MCF 10A (cell line): ENCODE measurements around the gene MYH10. TPM values are rescaled to one million over a fixed set of nuclear protein-coding genes. Genes with fewer than 3 reads are reported as not detected.

ENCODE experiments used
- BruUV-seq: library from RNA; stranded (reverse); fragments of 400-500 nt; replicated peaks from 2 replicates; lab custom pipeline; 2021; lab: Mats Ljungman, UMichigan
- CTCF ChIA-PET: fragments of 300-600 bp; sonication (Branson Sonifier 250); formaldehyde crosslinking; extraction: SDS; loops from one replicate; lab custom pipeline; 2021; ENCODE audit warnings: antibody characterized with exemption, inconsistent platforms; lab: Yijun Ruan, JAX
- POLR2A ChIA-PET: fragments of 300-600, 350-650 bp; sonication (Branson Sonifier 250); formaldehyde crosslinking; extraction: SDS; loops from one replicate; lab custom pipeline; 2020; ENCODE audit warnings: antibody characterized with exemption, inconsistent platforms; lab: Yijun Ruan, JAX
- DNase-seq: peaks from one replicate; pipeline ENCODE4 v3.0.0-alpha.2; 2018; ENCODE audit not compliant: unreplicated experiment
- H3K27ac Mint-ChIP-seq: one replicate; pipeline ENCODE4 v1.8.0; 2022; ENCODE audit warnings: mild to moderate bottlenecking, low read depth, mixed read lengths; ENCODE audit not compliant: unreplicated experiment
- H3K27me3 Mint-ChIP-seq: one replicate; pipeline ENCODE4 v1.8.0; 2022; ENCODE audit warnings: mixed read lengths; ENCODE audit not compliant: insufficient read depth, unreplicated experiment
- H3K36me3 Mint-ChIP-seq: one replicate; pipeline ENCODE4 v1.8.0; 2022; ENCODE audit warnings: mild to moderate bottlenecking, moderate library complexity, mixed read lengths; ENCODE audit not compliant: insufficient read depth, unreplicated experiment
- H3K4me1 Mint-ChIP-seq: one replicate; pipeline ENCODE4 v1.8.0; 2022; ENCODE audit warnings: mixed read lengths; ENCODE audit not compliant: insufficient read depth, unreplicated experiment
- H3K4me3 Mint-ChIP-seq: one replicate; pipeline ENCODE4 v1.8.0; 2022; ENCODE audit warnings: mild to moderate bottlenecking, moderate library complexity, mixed read lengths; ENCODE audit not compliant: unreplicated experiment
- H3K9me3 Mint-ChIP-seq: one replicate; pipeline ENCODE4 v1.8.0; 2022; ENCODE audit warnings: mixed read lengths; ENCODE audit not compliant: unreplicated experiment
- CTCF ChIP-seq: fragments of 200-600 bp; IDR thresholded peaks from one replicate; pipeline ENCODE4 v1.8.0; 2022; ENCODE audit warnings: antibody characterized with exemption, mild to moderate bottlenecking; ENCODE audit not compliant: unreplicated experiment
- intact Hi-C: fragments of 100-400 bp; cut with micrococcal nuclease; formaldehyde crosslinking; loops from 2 replicates; pipeline ENCODE4 v1.14.1; 2022
- total RNA-seq: library from RNA; stranded (reverse); gene quantifications from 2 replicates; pipeline ENCODE4 v1.2.3, GENCODE V29; 2022

Gene MYH10
- total RNA-seq, 1 experiment from 2014 or later, result 43.0 TPM

GRCh38 chr17:8494021-8494420 lies 136.5 kb downstream of the MYH10 start:
- H3K36me3 Mint-ChIP-seq, result peaks cover 70% of the 10 kb centered on the region
- DNase-seq, result no peak
- BruUV-seq, result no TSS peak
- no peak overlapping the region for H3K4me3 Mint-ChIP-seq
- H3K27me3 Mint-ChIP-seq, result no peaks in the 10 kb centered on the region
- H3K9me3 Mint-ChIP-seq, result no peaks in the 10 kb centered on the region
- H3K27ac Mint-ChIP-seq, result peak overlapping the region; percentile 20
- ChIA-PET POLR2A (interaction anchor here (0.7 to 1.3 kb wide), 3 partner anchors 16 to 503 kb away, joined by 3 to 5 read pairs (median 4); no protein-coding TSS in a partner anchor), CTCF (no interaction called here)
- peaks cover under 1% of the 10 kb centered on the region for H3K4me1 Mint-ChIP-seq
- intact Hi-C loops, result no loop called here
- no peak for TF ChIP-seq CTCF

GRCh38 chr17:8492121-8492520 lies 138.4 kb downstream of the MYH10 start:
- ChIA-PET CTCF (interaction anchor here (0.7 to 0.9 kb wide), 3 partner anchors 29 to 108 kb away, joined by 3 read pairs; no protein-coding TSS in a partner anchor), POLR2A (no interaction called here)
- Mint-ChIP-seq H3K27ac (no peak overlapping the region), H3K4me3 (no peak overlapping the region), H3K4me1 (peaks cover 7% of the 10 kb centered on the region), H3K36me3 (peaks cover 73% of the 10 kb centered on the region), H3K9me3 (no peaks in the 10 kb centered on the region), H3K27me3 (no peaks in the 10 kb centered on the region)
- no peak for TF ChIP-seq CTCF
- intact Hi-C loops, result no loop called here
- no peak for DNase-seq
- BruUV-seq, result no TSS peak

GRCh38 chr17:8490256-8491023 lies 140.1 kb downstream of the MYH10 start:
- ChIA-PET POLR2A (no interaction called here), CTCF (no interaction called here)
- TF ChIP-seq CTCF, result no peak
- BruUV-seq, result no TSS peak
- no peaks in the 10 kb centered on the region for H3K9me3 Mint-ChIP-seq
- no peaks in the 10 kb centered on the region for H3K27me3 Mint-ChIP-seq
- H3K4me3 Mint-ChIP-seq, result no peak overlapping the region
- H3K36me3 Mint-ChIP-seq, result peaks cover 77% of the 10 kb centered on the region
- no peak for DNase-seq
- no peak overlapping the region for H3K27ac Mint-ChIP-seq
- intact Hi-C loops, result no loop called here
- peaks cover 7% of the 10 kb centered on the region for H3K4me1 Mint-ChIP-seq

- Mint-ChIP-seq H3K4me3 (no peak overlapping the region), H3K36me3 (peaks cover 77% of the 10 kb centered on the region), H3K27ac (no peak overlapping the region), H3K4me1 (peaks cover 7% of the 10 kb centered on the region), H3K9me3 (no peaks in the 10 kb centered on the region), H3K27me3 (no peaks in the 10 kb centered on the region)
- DNase-seq, result no peak
- intact Hi-C loops, result loop anchor here (1.0 kb wide), 3 partner anchors 80 to 256 kb away; partner anchors contain the start of gene RPL26
- ChIA-PET CTCF (no interaction called here), POLR2A (no interaction called here)
- TF ChIP-seq CTCF, result no peak
- no TSS peak for BruUV-seq
These were observed 140.7 kb downstream of the MYH10 start for GRCh38 chr17:8489841-8490240.
